Femur (tissue), 1 donor: ENCODE measurements around the gene ANOS1.
"Not testable (repeated sequence)": the region's sequence is repeated elsewhere in the genome, so short reads cannot be mapped to it uniquely, and the experiment has no call there.

Source experiments
- DNase-seq: peaks from one replicate; pipeline ENCODE4 v3.0.0-alpha.2; 2017

Gene ANOS1, protein sequence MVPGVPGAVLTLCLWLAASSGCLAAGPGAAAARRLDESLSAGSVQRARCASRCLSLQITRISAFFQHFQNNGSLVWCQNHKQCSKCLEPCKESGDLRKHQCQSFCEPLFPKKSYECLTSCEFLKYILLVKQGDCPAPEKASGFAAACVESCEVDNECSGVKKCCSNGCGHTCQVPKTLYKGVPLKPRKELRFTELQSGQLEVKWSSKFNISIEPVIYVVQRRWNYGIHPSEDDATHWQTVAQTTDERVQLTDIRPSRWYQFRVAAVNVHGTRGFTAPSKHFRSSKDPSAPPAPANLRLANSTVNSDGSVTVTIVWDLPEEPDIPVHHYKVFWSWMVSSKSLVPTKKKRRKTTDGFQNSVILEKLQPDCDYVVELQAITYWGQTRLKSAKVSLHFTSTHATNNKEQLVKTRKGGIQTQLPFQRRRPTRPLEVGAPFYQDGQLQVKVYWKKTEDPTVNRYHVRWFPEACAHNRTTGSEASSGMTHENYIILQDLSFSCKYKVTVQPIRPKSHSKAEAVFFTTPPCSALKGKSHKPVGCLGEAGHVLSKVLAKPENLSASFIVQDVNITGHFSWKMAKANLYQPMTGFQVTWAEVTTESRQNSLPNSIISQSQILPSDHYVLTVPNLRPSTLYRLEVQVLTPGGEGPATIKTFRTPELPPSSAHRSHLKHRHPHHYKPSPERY

DNA sequence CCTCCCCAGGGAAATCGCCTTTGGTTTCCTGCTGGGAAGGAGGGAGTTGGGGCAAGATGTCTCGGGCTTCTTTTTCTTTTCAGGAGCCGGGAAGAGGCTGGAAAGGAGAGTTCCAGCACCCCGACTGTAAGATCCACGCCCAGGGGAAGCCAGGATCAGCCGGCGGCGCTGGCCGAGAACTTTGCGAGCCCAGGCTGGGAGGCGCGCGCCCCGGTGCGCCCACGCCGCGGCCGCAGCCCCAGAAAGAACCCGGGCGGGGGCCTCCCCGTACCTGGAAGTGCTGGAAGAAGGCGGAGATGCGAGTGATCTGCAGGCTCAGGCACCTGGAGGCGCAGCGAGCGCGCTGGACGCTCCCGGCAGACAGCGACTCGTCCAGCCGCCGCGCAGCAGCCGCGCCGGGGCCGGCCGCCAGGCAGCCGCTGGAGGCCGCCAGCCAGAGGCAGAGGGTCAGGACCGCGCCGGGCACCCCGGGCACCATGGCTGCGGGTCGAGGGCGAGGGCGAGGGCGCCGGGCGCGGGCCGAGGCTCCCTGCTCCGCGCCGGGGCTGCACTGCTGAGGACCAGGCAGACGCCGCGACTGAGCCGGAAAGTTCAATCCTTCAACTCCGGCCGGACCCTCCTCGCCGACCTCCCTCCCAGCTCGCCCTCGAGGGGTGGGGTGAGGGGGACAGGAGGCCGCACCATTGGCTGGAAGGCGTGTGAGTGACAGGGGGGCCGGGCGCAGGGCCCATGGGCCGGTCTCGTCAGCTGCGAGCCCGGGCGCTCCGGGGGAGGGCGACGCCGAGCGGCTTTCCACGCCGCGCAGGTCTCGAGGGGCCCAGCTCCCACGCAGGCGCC, at the start of gene ANOS1:
ANOS1 (minus strand) TSS at position 579 of the 837 bp plus-strand sequence; CDS start at position 478, 101 bp downstream.
- peak; percentile 83 for DNase-seq

DNA sequence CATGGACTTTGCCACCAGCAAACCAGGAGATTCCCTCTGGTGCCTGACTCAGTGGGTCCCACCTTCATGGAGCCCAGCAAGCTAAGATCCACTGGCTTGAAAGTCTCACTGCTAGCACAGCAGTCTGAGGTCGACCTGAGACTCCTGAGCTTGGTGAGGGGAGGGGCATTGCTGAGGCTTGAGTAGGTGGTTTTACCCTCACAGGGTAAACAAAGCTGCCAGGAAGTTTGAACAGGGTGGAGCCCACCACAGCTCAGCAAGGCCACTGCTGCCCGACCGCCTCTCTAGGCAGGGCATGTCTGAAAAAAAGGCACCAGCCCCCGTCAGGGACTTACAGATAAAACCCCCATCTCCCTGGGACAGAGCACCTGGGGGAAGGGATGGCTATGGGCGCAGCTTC, 41.2 kb upstream of the ANOS1 start:
- DNase-seq, result no peak

DNA sequence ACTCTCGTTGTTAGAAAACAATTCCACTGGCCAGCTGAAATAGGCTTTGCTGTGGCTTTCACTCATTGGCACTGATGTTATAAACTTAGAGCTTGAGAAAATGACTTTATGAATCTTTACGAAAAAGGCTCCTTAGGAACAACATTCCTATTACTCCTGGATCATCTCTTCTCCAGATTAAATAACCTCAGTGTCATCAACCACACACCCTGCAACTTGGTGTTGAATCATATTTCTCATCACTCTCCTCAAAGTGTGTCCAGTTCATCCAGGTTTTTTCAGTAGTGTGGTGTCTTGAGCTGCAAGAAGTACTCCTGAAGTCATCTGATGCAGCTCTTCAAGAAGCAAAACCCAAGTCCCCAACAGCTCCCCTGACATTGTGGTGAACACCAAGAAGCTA, 28.1 kb upstream of the ANOS1 start:
- DNase-seq, result no peak

DNA sequence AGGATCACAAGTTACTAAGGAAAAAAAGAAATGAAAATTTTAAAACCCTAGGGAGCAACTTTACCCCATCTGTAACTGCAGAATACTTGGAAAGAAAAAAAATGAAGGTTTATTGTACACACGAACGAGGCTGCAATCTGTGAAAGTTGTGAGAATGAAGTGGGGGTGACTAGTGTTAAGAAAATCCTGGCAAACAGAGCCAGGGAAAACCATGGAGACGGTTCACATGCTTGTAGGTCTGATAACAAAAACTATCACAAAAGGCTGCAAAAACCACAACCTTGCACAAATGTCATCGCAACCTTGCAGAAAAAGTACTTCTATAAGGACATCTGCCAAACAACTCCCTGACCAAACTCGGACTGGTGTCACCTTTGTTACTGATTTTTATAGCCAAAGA, 26.8 kb upstream of the ANOS1 start:
- not testable (repeated sequence) for DNase-seq

DNA sequence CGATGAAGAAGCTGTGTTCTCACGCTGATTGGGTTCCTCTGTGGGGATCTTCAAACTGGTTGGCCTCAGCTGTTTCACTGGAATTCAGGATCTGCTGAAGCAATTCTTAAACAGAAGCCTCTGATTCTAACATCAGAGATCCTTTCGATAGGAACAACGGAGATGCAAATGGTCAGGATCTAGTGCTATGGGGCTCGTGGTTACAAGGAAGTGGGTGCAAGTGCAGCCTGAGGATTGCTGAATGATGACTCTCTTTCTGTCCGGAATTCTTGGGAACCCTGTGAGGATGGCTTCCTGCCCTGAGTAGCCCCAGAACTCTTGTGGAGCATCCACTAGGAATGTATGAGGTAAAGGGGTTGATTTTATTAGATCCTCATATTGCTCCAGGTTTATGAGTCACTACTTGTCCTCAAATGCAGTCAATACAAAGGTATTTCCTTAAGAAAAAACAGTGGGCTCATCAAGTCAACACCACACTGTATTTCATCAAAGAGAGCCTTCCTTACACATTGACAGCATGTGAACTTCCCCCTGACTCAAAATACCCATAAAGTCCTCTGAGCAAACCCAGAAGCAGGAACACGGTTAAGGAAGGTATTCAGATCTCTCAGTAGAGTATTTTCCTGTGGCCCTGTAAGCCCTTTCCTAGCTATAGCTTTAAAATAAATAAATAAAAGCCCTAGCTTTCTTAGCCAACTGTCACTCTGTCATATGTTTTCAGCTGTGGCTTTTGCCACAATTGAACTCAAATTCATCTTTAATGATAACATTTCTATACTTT, 25.9 kb upstream of the ANOS1 start:
- not testable (repeated sequence) for DNase-seq

DNA sequence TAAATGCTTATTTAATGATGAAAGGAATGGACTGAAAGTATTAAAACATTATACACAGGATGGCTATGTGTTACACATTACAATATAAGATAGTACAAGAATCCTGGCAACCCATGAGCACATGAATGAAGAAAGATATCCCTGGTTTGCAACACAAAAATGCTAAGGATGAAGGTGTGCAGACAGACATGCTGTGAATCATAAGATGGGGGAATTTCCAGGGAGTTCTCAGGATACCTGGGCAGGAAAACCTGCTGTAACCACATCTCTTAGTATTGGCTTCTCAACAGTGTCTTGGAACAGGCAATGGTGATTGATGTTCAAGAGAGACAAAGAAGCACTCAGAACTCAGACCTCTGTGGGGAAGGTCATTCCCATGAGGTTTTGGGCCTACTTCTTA, 23.9 kb upstream of the ANOS1 start:
- DNase-seq, result no peak

DNA sequence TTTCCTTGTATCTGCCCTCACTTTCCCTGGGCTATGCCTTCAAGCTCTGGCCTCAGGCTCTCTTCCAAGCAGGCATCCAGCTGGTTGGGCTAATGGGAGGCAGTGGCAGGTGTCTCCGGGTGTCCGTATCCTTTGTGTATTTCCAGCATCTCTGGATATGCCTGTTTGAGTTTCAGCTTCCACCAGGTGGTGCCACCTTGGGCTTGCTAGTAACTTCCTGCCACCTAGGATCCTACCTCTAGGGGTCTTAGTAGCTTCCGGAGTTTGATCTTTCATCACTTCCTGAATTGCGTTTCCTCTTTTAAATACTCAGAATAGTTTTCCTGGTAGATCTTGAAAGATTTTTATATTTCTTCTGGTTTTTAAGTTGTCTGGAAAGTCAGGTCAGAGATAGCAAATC, 23.2 kb upstream of the ANOS1 start:
- DNase-seq, result no peak

DNA sequence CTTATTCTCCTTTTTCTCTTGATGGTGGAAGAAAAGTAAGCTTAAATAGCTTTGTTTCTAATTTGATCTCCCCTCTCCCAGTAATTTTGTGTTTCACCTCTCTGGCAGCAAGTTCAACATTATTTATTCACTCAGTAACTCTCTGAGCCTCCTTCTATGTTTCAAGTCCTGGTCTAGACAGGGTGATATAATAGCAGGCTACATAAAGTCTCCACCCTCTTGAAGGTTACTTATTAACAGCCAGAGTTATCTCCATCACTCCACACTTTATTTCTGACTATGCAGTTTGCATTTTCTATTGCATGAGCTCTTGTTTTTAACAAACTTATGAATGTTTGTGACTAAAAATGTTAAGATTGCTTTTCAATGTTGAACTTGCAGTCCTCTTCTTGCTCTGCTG, 17.8 kb upstream of the ANOS1 start:
- DNase-seq, result no peak

DNA sequence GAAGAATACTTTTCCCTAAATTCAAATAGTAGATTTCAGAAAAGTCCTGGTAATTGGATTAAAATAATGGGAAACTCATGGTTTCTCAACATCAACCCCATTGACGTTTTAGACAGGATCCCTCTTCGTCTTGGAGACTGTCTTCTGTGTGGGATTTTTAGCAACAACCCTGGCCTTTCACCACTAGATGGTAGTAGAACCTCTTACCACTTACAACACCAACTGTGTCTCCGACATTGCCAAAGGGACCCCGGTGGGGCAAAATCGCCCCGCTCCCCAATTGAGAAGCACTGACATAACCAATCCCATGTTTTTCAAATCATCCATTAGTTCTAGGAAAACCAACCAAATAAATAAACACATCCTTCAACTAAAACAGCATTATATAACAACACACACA, 16.9 kb upstream of the ANOS1 start:
- no peak for DNase-seq

DNA sequence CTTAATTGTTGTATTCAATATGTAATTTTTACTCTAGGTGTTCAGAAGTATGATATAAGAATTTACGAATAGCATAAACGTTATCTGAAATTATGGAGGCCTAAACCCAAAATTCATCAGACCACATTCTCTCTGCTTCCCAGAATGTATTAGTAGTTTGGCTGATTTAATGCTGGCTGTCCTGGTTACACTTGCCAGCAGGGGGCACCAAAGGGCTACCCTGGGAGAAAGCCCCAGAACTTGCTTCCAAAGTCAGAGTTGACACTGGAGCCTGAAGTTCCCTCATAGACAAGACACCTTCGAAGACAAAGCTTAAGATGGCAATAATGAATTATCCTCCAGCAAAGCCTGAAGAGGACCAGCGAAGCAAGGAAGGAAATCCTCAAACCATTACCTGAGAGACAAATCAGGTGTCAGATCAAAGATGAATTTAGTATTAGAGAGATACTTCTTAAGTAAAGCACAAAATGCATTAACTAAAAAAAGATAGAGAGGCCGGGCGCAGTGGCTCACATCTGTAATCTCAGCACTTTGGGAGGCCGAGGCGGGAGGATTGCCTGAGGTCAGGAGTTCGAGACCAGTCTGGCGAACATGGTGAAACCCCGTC, 11.3 kb upstream of the ANOS1 start:
- no peak for DNase-seq

DNA sequence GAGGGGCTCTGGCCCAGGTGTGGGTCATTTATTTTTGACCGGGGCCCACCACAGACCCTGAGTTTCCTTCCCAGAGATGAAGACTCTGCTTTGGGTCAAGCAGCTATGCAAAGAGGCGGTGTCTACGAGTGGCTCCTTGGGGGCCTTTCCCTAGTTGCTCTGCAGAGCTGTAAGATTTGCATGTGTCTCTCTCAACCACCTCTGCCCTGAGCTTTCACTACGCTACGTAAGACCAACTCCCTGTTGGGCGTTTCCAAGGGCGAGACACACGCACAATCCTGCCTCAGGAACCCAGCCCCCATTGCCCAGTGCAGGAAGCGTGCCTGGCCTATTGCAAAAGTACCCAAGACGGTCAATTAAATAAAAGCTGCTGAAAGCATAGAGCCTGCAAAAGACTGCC, 10.0 kb upstream of the ANOS1 start:
- DNase-seq, result no peak

DNA sequence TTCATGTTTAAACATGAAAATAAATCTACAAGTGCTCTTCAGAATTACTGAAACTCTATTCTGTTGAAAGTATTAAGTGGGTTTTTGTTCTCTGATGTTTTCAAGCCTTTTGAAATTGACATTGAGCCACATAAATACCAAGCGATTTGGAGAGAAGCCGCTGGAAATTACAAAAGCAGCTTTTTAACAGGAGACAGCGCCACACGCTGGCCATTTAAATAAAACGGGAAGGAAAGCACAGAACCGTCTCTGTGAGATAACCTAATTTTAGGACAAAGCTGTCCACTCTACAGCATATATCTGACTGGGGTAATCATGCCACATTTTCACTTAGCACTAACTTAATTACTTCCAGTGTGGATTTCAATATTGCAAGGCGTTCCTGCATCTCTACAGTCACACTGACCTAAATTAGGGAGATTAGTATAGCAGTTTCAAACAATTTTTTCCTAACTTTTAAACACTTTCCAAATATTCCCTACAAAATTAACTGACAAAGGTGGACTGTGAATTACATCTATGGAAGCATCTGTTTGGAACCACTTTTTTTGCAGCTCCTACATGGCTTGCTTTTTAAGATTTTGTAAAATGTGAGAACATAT, 6.8 kb upstream of the ANOS1 start:
- peak; percentile 55 for DNase-seq

DNA sequence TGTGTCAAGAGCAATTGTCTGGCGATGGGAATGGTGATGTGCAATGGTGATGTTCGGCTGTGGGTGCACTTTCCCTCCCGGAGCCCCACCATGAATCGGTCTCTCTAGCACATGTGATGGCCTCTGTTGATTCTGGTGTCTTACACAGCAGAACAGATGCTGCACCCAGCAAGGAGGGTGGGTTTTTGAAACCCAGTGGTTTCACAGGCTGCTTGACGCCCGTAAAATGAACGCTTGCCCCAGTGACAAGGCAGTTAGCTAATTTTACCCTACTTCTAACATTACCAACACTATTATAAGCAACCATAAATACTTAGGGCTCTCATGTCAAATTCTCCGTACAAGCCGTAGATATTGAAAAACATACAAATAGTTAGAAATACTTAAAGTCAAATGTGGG, 5.9 kb upstream of the ANOS1 start:
- no peak for DNase-seq

DNA sequence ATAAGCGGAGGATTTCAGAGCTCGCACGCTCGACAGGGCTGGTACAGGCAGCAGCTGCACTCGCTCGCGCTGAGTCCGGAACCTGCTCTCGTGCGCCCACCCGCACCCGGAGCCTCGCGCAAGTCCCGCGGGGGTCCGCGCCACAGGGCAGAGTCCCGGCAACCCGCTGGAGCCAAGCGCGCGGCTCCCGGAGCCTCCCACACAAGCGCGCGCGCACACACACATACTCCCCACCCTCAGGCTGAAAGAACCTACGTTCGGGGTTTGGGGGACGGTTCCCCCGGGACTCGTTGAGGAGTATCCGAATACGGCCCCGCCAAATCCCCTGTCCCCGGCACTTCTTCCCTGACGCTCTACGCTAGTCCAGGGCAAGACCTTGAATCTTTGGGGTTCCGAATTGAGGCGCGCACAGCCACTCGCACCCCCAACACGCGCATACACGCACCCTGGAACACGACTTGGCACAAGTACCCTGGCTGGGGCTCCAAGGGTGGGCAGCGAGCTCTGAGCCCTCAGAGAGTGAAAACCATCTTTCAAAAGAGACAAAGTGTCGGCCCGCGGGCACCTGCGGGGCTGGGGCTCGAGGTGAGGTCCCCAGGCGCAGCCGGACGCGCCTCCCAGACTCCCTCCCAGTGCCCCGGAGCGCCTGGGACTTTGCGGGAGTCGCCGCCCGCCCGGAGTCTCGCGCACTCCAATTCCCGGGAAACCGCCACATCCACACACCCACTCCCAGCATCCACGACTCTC, 952 bp downstream of the ANOS1 start:
- DNase-seq, result no peak

DNA sequence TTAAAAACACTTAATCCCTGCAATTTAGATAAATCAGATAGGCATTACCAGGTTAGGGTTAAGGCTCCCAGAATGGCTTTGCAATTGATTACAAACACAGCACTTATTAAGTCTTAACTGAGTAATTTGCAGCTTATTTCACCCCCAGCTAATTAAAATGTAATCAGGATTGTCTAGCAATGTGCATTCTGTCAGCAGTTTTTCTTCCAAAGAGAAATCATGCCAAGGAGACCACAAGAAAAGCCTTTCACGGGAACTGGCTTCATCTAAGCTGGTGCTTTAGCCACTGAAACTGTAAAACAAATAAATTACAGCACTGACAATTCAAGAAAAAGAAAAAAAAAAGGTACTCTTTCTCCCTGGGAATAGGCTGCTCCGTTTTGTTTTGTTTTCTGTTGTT, 2.1 kb downstream of the ANOS1 start:
- DNase-seq, result no peak

DNA sequence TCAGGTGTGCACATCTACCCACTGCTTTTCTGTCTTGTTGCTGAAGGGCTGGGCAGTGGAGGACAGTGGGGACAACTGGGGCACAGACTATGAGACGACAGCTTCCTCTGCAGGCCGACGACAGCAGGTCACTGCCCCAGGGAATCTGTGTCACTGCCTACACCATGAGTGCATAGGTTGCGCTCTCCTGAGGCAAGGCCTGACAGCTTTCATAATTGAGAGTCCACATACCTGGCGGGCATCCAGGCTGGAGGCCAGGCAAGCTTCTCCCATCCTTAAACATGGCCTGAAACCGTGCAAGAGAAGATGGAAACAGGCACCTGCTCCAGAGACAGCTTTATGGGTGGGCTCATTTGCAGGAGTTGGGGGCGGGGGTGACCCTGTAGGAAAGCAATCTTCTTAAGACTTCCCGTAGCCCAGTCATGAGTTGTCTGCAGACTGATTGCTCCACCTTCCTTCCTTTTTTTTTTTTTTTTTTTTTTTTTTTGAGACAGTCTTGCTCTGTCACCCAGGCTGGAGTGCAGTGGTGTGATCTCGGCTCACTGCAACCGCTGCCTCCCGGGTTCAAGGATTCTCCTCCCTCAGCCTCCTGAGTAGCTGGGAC, 2.9 kb downstream of the ANOS1 start:
- DNase-seq, result no peak

DNA sequence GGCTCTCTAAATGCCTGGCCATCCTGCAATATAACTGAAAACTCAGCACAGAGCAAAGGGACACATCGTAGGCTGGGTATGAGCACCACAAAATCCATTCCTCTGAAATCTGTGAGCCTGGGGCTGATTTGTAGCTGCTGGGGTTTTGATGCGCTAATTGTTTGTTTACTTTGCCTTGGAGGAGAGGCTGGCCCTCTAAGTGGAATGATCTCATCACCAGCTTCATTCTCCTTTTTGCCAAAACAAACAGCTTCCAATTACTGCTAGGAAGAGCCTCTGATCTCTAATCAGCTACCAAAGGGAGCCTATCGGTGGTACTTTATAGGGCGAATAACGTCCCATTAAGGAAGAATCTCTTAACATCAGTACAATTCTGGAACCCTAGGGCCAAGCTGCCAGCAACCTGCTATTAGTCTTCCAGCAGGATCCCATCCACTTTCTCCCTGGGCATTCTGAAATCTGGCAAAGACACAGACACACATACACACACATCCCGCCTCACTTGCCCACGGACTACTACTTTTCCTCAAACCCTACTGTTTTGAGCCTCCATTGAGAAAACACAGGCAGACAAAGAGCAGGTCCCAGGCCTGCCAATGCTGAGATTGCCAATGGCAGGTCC, 5.8 kb downstream of the ANOS1 start:
- DNase-seq, result no peak

DNA sequence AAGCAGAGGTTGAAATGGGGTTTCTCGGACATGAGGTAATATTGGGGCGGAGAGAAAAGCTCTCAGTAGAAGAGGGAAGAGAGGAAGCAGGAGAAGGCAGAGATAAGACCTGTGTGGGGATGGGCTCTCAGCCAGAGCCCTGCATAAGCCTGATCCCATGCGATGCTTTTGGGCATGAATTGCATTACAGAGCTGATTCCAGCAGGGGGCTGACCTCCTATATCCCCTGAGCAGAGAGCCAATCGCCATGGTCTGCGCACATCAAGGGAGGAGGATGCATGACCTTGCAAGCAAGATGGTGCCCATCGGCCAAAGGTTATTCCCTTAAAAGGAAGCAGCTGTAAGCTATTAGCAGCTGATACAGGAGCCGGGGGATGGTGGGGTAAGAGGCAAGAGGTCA, 7.6 kb downstream of the ANOS1 start:
- no peak for DNase-seq

DNA sequence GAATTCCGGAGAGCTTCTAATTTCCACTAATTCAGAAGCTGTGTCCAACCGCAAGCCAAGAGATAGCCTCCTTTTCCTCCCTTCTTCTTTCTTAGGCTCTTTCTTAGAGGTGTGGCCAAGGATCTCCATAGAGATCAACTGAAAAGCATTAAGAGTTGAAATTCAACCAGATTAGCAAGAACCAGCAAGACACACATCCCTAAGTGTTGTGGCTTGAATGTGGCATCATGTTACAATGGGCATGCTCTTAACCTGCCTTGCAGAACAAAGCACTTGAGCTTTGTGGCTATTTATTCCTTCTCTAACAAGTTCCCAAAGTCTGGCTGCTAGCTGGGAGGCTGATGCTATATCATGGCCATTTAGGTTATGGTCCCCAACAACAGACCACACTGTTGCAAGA, 10.4 kb downstream of the ANOS1 start:
- DNase-seq, result no peak

DNA sequence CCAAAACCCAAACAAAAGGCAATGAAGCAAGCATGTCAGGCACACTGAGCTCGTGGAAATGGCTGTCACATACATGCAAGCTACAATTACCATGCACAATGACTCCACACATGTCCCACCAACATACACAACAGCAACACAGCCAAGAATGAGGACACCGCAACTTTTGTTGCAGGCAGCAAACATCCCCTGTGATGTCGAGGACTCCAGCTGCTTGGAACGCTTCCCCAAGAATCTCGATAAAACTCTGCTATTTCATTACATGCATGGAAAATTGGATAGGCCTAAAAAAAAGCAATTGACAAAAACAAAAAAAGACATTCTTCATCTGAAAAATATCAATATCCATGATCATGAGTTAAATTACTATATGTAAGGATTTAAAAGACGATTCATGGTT, 11.8 kb downstream of the ANOS1 start:
- no peak for DNase-seq
